GM18507 (cell line): Measurements from ENCODE around the gene KIAA1958.

Experiments
- DNase-seq: peaks from one replicate; pipeline ENCODE4 v3.0.0; 2011; ENCODE audit warnings: low read depth; ENCODE audit not compliant: insufficient read length; ENCODE audit errors: extremely low spot score
- FAIRE-seq: peaks from 2 replicates; lab custom pipeline; 2011; peaks lifted over from hg19 to GRCh38; lab: Jason Lieb, UNC

KIAA1958 gene

DNA sequence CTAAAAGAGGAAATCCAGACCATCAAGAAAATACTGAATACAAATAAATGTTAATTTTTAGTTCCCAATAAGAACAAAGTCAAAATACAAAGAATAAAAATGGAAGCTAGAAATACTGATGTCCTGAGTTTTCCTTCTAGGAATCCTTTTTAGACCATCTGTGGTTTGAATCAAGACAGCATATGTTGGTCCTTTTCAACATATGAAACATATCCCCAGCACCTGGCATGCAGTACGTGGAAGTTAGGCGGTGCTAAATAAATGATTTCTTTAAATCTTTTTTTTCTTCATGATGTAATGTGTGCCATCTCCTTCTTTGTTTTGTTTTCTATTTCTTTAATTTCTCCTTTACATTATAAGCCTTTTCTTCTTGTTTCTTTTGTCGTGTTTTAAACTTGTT, 34.0 kb downstream of the KIAA1958 start:
- DNase-seq (no peak), FAIRE-seq (no peak)

DNA sequence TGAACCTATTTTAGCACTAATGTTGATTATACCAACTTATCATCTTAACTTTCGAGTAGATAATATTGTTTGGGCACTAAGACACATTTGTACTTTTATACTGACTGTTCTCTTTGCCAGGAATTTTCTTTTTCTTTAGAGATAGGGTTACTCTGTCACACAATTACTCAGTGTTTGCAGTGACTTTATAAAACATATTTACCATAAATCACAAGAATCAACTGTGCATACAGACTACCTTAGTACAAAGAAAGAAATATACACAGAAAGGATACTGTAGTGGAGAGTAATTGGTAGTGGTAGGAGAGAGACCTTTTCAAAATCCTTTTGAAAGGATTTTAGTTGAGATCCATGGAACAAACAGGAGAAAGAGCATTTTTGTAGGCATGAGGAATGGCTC, 40.3 kb downstream of the KIAA1958 start:
- DNase-seq (no peak), FAIRE-seq (no peak)

DNA sequence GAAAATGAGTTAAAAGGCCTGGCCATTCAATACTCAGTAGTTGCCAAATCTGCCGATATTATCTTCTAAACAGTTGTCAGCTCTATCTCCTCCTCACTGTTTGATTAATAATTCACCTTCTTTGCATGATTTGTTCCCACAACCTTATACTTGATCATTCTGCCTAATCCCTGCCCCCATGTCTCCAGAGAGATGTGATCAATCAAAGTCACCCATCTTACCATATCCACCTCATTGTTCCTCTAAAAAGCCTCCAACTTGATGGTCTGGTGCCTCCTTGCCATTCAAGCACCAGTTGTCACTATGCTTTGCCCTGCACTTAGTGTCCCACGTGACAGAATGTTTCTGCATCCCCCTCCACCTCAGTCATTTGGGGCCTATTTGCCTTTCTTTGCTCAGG, 41.3 kb downstream of the KIAA1958 start:
- DNase-seq = no peak
- no peak for FAIRE-seq

DNA sequence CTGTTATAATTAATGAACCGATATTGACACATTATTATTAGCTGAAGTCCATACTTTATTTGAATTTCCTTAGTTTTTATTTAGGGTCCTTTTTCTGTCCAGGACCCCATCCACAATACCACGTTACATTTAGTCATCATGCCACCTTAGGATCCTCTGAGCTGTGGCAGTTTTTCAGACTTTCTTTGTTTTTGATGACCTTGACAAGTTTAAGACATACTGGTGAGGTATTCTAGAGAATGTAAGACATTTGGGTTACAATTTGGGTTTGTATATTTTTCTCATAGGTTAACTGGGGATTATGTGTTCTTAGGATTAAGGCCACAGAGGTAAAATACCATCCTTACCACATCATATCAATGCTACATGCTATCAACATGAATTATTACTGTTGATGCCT, 42.7 kb downstream of the KIAA1958 start:
- FAIRE-seq = no peak

DNA sequence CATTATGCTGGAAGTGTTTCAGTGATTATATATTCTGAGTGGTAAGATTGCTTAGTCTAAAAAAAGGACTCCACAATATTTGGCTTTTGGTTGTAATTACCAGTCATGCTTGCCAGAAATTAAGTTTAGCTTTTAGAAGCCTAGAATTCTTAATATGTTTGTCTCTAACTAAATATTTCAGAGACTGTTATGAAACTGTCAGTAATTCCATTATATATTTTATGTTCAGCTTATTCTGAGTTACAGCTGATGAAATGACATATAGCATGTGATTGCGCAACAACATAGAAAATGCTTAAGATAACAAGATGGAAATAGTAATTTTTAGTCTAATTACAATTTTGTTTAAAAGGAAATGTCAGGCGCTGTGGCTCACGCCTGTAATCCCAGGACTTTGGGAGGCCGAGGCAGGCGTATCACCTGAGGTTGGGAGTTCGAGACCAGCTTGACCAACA, 44.2 kb downstream of the KIAA1958 start:
- DNase-seq (no peak), FAIRE-seq (no peak)

More for the DNA sequence above, 42.7 kb downstream of the KIAA1958 start:
- no peak for DNase-seq

DNA sequence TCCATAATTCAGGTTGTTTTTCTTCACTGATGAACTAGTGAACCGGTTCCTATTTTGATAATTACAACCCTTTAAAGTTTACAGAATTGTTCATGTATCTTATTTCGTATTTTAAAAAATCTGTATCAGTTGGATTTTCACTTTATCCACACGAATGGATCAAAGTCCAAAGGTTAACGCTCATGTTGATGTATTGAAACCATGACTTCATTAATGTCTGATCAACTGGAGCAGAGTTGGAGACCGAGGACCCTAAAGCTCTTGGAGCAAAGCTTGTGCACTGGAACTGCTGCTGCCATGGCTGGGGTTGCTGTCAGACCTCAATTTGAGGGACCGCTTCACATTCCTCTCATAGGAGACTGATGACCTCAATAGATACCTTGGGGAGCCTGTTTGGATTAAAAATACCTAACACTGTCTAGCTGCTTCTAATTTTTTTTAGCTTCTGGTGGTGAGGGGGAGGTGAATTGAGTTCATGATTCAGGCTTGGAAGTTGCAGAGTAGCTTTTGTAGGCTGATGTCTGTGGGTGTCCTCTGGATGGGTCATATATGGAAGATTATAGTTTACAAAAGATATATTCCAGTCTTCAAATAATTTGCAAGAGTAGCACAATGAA, 45.1 kb downstream of the KIAA1958 start:
- FAIRE-seq = no peak
- no peak for DNase-seq

DNA sequence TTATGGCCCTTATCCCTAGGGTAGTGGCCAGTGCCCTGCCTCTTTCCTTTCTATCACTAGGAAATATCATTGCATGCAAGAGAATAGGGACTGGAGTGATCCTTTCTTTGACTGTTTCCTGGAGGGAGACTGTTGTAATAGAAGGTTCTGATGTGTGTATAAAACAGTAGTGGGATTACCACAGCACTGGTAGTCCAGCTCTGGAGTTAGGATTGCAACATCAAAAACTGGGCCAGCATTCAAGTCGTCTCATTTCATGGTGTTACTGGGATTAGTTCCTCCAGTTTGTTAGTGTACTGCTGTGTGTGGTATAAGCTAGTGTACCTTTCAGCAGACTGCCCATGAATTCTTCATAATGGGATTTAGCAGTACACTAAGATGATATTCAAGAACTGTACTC, 45.8 kb downstream of the KIAA1958 start:
- no peak for FAIRE-seq
- DNase-seq = no peak

DNA sequence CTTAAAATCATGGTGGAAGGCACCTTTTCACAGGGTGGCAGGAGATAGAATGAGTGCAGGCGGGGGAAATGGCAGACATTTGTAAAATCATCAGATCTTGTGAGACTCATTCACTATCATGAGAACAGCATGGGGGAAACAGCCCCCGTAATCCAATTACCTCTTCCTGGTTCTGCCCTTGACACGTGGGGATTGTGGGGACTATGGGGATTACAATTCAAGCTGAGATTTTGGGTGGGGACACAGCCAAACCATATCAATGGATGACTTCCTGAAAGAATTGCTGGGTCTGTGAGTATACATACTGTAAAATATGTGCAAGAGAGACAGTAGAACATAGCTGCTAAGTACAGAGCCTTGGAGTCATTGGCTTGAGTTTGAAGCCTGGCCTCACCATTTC, 47.0 kb downstream of the KIAA1958 start:
- FAIRE-seq (no peak), DNase-seq (no peak)

DNA sequence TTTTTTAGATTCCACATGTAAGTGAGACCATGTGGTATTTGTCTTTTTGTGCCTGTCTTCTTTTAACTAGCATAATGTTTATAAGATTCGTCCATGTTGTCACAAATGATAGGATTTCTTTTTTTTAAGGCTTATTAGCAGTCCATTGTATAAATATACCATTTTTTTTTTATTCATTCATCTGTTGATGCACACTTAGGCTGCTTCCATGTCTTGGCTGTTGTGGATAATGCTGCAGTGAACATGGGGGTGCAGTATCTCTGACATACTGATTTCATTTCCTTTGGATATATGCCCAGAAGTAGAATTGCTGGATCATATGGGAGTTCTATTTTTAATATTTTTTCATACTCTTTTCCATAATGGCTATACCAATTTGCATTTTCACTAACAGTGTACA, 48.7 kb downstream of the KIAA1958 start:
- FAIRE-seq = no peak
- no peak for DNase-seq

DNA sequence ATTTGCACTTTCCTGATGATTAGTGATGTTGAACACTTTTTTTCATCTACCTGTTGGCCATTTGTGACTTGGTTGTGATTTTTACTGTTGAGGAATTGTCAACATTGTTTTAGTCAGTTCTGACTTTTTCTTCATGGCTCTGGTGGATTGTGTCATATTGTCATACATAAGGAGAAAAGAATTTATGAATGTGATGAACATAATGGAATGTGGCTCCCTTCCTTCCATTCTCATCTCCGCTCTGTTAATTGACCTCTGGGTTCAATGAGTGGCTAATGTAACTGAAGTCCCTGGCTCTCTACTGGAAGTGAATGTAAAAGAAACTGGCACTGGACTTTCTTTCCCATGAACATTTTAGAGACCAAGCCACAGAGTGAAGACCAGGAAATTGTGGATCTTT, 49.2 kb downstream of the KIAA1958 start:
- DNase-seq (no peak), FAIRE-seq (no peak)

DNA sequence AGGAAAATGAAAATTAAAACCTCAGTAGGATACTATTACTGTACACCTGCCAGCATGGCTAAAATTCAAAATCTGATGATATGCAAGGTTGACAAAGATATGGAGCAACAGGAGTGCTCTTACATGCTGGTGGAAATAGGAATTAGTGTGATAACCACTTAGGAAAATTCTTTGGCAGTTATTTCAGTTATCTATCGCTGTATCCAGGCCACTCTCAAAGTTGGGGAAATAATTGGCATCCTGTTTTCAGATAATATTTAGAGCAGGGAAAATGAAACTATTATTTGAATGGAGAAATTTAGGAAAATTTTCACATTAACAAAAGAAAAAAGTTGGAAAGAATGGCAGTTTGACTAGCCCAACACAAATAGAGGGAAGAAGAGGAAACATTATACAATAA, 50.9 kb downstream of the KIAA1958 start:
- FAIRE-seq (no peak), DNase-seq (no peak)

DNA sequence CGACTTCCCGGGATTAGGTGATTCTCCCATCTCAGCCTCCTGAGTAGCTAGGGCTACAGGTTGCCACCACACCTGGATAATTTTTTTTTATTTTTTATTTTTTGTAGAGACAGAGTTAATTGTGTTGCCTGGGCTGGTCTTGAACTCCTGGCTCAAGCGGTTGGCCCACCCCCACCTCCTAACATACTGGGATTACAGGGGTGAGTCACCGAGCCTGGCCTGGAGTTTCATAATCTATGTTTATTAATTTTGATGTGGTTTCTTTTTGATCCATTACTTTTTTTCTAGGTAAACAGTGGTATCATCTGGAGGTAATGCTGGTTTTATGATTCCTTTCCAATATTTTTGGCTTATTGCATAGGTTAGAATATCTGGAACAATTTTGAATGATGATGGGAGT, 54.2 kb downstream of the KIAA1958 start:
- no peak for DNase-seq
- no peak for FAIRE-seq

DNA sequence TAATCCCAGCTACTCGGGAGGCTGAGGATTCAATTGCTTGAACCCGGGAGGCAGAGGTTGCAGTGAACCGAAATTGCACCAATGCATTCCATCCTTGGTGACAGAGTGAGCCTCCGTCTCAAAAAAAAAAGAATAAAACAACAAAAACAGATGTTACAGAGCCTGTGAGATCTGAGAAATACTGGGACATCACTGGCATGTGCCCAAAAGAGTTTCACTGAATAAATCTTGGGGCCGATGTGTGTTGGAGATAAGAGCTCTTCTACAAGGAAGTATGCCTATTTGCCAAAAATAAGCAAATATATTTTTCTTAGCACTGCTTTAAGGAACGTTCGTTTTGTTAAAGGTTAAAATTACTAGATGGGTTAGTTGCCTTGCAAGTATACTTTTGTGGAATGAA, 55.1 kb downstream of the KIAA1958 start:
- no peak for FAIRE-seq
- DNase-seq = no peak

DNA sequence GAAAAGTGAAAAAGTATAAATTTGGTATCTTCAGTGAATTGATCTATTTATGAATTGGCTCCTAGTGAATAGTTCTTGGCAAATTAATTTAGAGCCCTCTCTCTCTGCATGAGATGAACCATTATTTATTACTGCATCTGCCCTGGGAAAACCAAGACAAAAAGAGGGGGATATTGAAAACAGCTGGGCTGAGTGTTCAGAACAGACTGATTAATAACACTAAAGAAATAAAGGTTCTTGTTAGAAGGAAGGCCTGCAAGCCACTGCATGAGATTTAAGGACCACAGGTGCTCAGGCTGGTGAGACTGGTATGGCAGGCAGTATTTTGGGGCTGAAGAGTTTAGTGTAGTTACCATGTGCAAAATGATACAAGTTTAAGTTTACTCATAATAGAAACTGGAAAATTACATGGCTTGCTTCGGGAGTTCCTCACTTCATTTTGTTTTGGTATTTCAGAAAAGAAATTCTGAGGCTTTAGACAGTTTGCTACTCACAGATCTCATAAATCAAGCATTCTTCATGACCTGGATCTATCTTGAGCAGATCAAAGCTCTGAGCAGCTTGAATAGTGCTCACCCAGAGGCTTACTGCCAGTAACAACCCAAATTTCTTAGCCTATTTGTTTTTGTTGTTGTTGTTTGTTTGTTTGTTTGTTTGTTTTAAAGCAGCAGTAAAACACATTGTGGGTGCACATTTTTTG, 56.1 kb downstream of the KIAA1958 start:
- no peak for DNase-seq
- FAIRE-seq = no peak

DNA sequence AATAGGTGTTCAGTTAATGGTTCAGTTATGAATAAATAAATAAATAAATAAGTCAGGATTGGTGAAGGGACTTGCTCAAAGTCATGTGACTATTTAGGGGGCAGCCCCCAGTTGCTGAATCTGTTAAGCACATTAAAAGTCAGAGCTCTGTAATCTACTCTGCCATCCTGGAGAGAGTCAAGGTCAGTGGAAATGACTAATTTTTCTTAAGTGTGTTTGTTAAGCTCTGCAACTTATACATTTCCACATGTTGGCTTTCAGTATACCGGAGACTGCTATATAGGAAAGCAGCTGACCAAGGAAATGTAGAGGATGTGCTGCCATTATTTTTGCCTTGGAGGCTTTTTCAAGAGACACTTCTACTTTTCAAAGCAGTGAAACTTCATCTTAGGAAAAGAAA, 57.9 kb downstream of the KIAA1958 start:
- DNase-seq = no peak
- FAIRE-seq = no peak

DNA sequence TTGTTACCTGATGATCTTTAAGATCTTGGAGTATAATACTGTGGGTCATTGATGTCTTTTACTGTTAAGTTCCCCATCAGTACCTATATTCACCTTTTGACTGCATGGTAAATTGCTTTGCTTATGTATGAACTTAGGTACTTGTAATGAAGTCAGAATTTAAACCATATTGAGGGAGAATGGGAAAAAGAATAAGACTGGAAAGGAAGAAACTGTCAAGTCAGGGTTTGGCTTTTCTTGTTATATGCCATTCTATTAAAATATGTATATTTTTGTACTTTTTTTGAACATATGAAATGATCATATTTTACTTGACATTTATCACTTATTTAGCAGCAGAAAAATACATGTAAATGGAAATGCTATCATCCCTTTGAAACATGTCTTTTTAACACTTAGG, 58.6 kb downstream of the KIAA1958 start:
- no peak for DNase-seq
- no peak for FAIRE-seq

DNA sequence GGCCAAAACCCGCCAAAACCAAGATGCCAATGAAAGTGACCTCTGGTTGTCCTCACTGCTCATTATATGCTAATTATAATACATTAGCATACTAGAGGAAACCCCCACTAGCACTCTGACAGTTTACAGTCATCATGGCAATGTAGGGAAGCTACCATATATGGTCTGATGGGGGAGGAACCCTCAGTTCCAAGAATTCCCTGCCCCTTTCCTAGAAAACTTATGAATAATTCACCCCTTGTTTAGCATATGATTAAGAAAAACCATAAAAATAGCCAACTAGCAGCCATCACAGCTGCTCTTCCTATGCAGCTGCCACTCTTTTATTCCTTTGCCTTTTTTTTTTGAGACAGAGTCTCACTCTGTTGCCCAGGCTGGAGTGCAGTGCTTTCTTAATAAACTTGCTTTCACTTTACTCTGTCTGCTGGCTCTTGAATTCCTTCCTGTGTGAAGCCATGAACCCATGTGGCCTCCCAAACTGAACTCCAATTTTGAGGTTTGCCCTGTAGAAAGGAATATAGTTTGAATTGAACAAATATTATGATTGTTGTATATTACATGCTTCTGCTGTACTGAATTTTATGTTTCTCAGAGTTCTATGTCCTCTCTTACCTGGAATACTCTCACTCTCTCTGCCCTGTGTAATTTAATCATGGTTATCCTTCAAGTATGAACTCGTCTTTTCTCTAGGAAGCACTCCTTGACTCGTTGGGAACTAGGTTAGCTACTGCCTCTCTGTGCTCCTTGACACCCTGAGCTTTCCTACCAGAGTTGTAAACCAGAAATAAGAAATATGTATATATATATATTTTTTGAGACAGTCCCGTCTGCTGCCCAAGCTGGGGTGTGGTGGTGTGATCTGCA, 59.8 kb downstream of the KIAA1958 start:
- DNase-seq = no peak
- no peak for FAIRE-seq

DNA sequence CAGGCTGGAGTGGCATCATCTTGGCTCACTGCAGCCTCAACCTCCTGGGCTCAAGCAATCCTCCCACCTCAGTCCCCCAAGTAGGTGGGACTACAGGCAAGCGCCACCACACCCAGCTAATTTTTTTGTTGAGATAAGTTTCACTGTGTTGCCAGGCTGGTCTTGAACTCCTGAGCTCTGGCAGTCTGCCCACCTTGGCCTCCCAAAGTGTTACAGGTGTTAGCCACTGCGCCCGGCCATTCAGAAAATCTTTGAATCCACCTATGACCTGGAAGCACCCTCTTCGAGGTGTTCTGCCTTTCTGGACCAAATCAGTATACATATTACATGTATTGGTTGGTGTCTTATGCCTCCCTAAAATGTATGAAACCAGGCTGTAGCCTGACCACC, 61.4 kb downstream of the KIAA1958 start:
- no peak for DNase-seq
- no peak for FAIRE-seq

DNA sequence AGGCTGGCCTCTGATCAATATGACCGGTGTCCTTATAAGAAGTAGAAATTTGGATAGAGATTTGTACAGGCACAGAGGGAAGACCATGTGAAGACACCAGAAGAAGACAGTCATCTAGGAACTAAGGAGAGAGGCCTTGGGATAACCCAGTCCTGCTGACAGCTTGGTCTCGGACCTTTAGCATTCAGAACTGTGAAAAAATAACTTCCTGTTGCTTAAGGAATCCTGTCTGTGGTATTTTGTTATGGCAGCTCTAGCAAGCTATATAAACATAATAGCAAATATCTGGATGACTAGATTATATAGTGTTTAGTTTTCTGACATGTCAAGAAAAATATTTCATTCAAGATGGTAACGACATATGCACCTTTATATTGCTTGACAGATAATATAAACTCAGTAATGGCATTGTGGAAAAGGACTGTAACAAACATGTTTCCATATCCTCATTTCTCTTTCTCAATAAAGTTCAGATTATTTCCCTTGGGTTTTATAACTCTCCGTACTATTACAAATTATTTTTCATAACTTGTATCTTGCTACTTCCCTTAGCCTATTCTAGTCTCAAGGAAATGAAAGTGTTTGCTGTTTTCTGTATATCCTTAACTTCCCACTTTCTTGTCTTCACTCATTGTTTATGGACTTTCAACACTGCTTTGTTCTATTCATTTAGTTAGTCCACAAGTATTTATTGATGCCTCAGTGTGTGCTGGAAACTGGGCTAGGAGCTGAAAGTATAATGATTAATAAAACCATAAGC, 62.4 kb downstream of the KIAA1958 start:
- DNase-seq = no peak
- no peak for FAIRE-seq

DNA sequence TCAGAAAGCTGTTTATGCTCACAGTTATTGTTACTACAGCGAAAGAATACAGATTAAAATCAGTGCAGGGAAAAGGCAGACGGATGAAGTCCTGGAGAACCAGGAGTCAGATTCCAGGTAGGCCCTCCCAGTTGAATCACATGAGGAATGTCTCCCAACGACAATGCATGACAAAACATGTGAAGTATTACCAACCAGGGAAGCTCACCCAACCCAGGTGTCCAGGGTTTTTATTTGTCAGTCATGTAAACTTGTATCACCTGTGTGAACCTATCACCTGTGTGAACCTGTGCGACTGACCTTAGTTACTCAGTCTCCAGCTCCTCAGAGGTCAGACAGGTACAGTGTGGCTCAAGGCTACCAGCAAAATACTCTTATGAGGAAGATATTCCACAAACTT, 63.9 kb downstream of the KIAA1958 start:
- FAIRE-seq = no peak
- no peak for DNase-seq
